ENCODE data around the gene PYY. TPM values are rescaled to one million over a fixed set of nuclear protein-coding genes. Genes with fewer than 3 reads are reported as not detected.

PYY gene
- total RNA-seq, 2 experiments from 2014 or later: not detected

DNA sequence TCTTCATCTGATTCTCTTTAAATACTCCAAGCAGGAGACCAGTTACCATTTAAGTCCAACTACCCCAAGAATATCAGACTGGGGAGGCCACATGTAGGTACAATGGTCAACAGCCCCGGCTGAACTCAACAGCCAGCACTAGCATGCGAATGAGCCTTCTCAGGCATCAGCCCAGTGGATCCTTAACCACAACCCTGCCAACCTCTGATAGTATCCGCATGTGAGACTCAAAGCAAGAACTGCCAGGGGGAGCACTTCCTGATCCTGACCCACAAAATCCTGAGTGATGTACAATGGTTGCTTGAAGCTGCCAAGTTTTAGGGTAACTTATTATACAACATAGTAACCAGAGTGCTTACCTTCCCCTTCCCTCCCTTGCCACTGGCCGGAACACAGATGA is 4.0 kb downstream of the PYY start:
- TF ChIP-seq EZH2phosphoT487 (IDR thresholded peaks at IDR 0.05; ENCODE audit: borderline replicate concordance, low read depth, low read length) (no peak), CTCF (conservative IDR thresholded peaks at IDR 0.05; ENCODE audit: low read length) (no peak)
- Histone ChIP-seq H3K27ac (ENCODE audit: low read depth, low read length, poor library complexity, severe bottlenecking) (no peak overlapping the region), H3K4me2 (ENCODE audit: low read length) (no peak overlapping the region), H2AFZ (ENCODE audit: low read length) (no peak overlapping the region), H3K9me2 (ENCODE audit: insufficient read depth, low read length) (no peaks in the 10 kb centered on the region), H3K4me3 (ENCODE audit: low read depth, low read length, poor library complexity, severe bottlenecking) (no peak overlapping the region), H4K20me1 (ENCODE audit: insufficient read depth, low read length) (no peaks in the 10 kb centered on the region), H3K36me3 (ENCODE audit: insufficient read depth, low read length) (no peaks in the 10 kb centered on the region), H3K79me2 (ENCODE audit: insufficient read depth, low read depth, low read length) (no peaks in the 10 kb centered on the region), H3K4me1 (ENCODE audit: insufficient read depth, low read length, poor library complexity, severe bottlenecking) (no peaks in the 10 kb centered on the region), H3K9me3 (ENCODE audit: low read length) (no peaks in the 10 kb centered on the region)
- no TSS peak for BruUV-seq (replicated peaks)
- ChIA-PET CTCF (ENCODE audit: unreplicated experiment) (no interaction called here), POLR2A (no interaction called here)
- no peak for DNase-seq (ENCODE audit: low spot score)
- intact Hi-C loops (cut with micrococcal nuclease; ENCODE audit: unreplicated experiment): no loop called here

- Histone ChIP-seq H3K9me2 (ENCODE audit: insufficient read depth, low read length) (no peaks in the 10 kb centered on the region), H3K4me3 (ENCODE audit: low read depth, low read length, poor library complexity, severe bottlenecking) (no peak overlapping the region), H3K4me2 (ENCODE audit: low read length) (no peak overlapping the region), H4K20me1 (ENCODE audit: insufficient read depth, low read length) (no peaks in the 10 kb centered on the region), H3K9me3 (ENCODE audit: low read length) (no peaks in the 10 kb centered on the region), H3K27ac (ENCODE audit: low read depth, low read length, poor library complexity, severe bottlenecking) (no peak overlapping the region), H3K79me2 (ENCODE audit: insufficient read depth, low read depth, low read length) (no peaks in the 10 kb centered on the region), H2AFZ (ENCODE audit: low read length) (no peak overlapping the region), H3K36me3 (ENCODE audit: insufficient read depth, low read length) (no peaks in the 10 kb centered on the region), H3K4me1 (ENCODE audit: insufficient read depth, low read length, poor library complexity, severe bottlenecking) (no peaks in the 10 kb centered on the region)
- no TSS peak for BruUV-seq (replicated peaks)
- peak; percentile 24 for DNase-seq (ENCODE audit: low spot score)
- TF ChIP-seq CTCF (conservative IDR thresholded peaks at IDR 0.05; ENCODE audit: low read length) (no peak), EZH2phosphoT487 (IDR thresholded peaks at IDR 0.05; ENCODE audit: borderline replicate concordance, low read depth, low read length) (no peak)
- ChIA-PET CTCF (ENCODE audit: unreplicated experiment) (no interaction called here), POLR2A (no interaction called here)
- intact Hi-C loops (cut with micrococcal nuclease; ENCODE audit: unreplicated experiment): no loop called here
Observed at GRCh38 chr17:43946781-43947180, 7.0 kb downstream of the PYY start.

GRCh38 chr17:43945074-43945829 is 8.5 kb downstream of the PYY start:
- no peaks in the 10 kb centered on the region for H3K36me3 ChIP-seq (ENCODE audit: insufficient read depth, low read length)
- no peaks in the 10 kb centered on the region for H3K9me2 ChIP-seq (ENCODE audit: insufficient read depth, low read length)
- no peaks in the 10 kb centered on the region for H4K20me1 ChIP-seq (ENCODE audit: insufficient read depth, low read length)
- no peaks in the 10 kb centered on the region for H3K4me1 ChIP-seq (ENCODE audit: insufficient read depth, low read length, poor library complexity, severe bottlenecking)
- H3K27ac ChIP-seq (ENCODE audit: low read depth, low read length, poor library complexity, severe bottlenecking): no peak overlapping the region
- H3K9me3 ChIP-seq (ENCODE audit: low read length): no peaks in the 10 kb centered on the region
- intact Hi-C loops (cut with micrococcal nuclease; ENCODE audit: unreplicated experiment): loop anchor here (2.0 kb wide), 1 partner anchor 224 kb away; no protein-coding TSS in a partner anchor
- H3K79me2 ChIP-seq (ENCODE audit: insufficient read depth, low read depth, low read length): no peaks in the 10 kb centered on the region
- TF ChIP-seq EZH2phosphoT487 (IDR thresholded peaks at IDR 0.05; ENCODE audit: borderline replicate concordance, low read depth, low read length) (no peak), CTCF (conservative IDR thresholded peaks at IDR 0.05; ENCODE audit: low read length) (no peak)
- ChIA-PET CTCF (ENCODE audit: unreplicated experiment) (no interaction called here), POLR2A (no interaction called here)
- no peak overlapping the region for H3K4me2 ChIP-seq (ENCODE audit: low read length)
- BruUV-seq (replicated peaks): no TSS peak
- no peak for DNase-seq (ENCODE audit: low spot score)
- H2AFZ ChIP-seq (ENCODE audit: low read length): no peak overlapping the region
- no peak overlapping the region for H3K4me3 ChIP-seq (ENCODE audit: low read depth, low read length, poor library complexity, severe bottlenecking)
